ENCODE results near the gene PHF14.

PHF14 gene

GRCh38 chr7:11170863-11171568, 197.3 kb downstream of the PHF14 start:
- no peak overlapping the region for H3K27ac ChIP-seq (ENCODE audit: low read depth in 2 of 2, low read length in 2 of 2)
- no peak overlapping the region for H3K9ac ChIP-seq (ENCODE audit: low read depth in 1 of 2, low read length in 2 of 2)
- H3K4me1 ChIP-seq (ENCODE audit: control insufficient read depth in 2 of 2, insufficient read depth in 2 of 2, low read length in 2 of 2), result no peaks in the 10 kb centered on the region

GRCh38 chr7:11171569-11172192, 198.0 kb downstream of the PHF14 start:
- H3K4me1 ChIP-seq (ENCODE audit: control insufficient read depth in 2 of 2, insufficient read depth in 2 of 2, low read length in 2 of 2), result no peaks in the 10 kb centered on the region
- H3K27ac ChIP-seq (ENCODE audit: low read depth in 2 of 2, low read length in 2 of 2), result no peak overlapping the region
- no peak overlapping the region for H3K9ac ChIP-seq (ENCODE audit: low read depth in 1 of 2, low read length in 2 of 2)
- no peaks in the 10 kb centered on the region for H3K27me3 ChIP-seq (ENCODE audit: control insufficient read depth in 2 of 2, insufficient read depth in 2 of 2, low read length in 2 of 2)
- H3K4me3 ChIP-seq (ENCODE audit: low read length in 2 of 2), result no peak overlapping the region
- no peaks in the 10 kb centered on the region for H3K36me3 ChIP-seq (ENCODE audit: control insufficient read depth in 2 of 2, insufficient read depth in 2 of 2, low read length in 2 of 2)
- H3K9me3 ChIP-seq (ENCODE audit: control insufficient read depth in 2 of 2, low read length in 2 of 2), result no peaks in the 10 kb centered on the region

More at GRCh38 chr7:11170863-11171568, 197.3 kb downstream of the PHF14 start:
- Histone ChIP-seq H3K27me3 (ENCODE audit: control insufficient read depth in 2 of 2, insufficient read depth in 2 of 2, low read length in 2 of 2) (no peaks in the 10 kb centered on the region), H3K36me3 (ENCODE audit: control insufficient read depth in 2 of 2, insufficient read depth in 2 of 2, low read length in 2 of 2) (no peaks in the 10 kb centered on the region), H3K9me3 (ENCODE audit: control insufficient read depth in 2 of 2, low read length in 2 of 2) (no peaks in the 10 kb centered on the region), H3K4me3 (ENCODE audit: low read length in 2 of 2) (no peak overlapping the region)

GRCh38 chr7:11172835-11173234, 199.2 kb downstream of the PHF14 start:
- Histone ChIP-seq H3K27ac (ENCODE audit: low read depth in 2 of 2, low read length in 2 of 2) (no peak overlapping the region), H3K27me3 (ENCODE audit: control insufficient read depth in 2 of 2, insufficient read depth in 2 of 2, low read length in 2 of 2) (no peaks in the 10 kb centered on the region), H3K9ac (ENCODE audit: low read depth in 1 of 2, low read length in 2 of 2) (no peak overlapping the region), H3K4me3 (ENCODE audit: low read length in 2 of 2) (no peak overlapping the region), H3K36me3 (ENCODE audit: control insufficient read depth in 2 of 2, insufficient read depth in 2 of 2, low read length in 2 of 2) (no peaks in the 10 kb centered on the region), H3K9me3 (ENCODE audit: control insufficient read depth in 2 of 2, low read length in 2 of 2) (no peaks in the 10 kb centered on the region), H3K4me1 (ENCODE audit: control insufficient read depth in 2 of 2, insufficient read depth in 2 of 2, low read length in 2 of 2) (no peaks in the 10 kb centered on the region)

GRCh38 chr7:11175371-11175770, 201.7 kb downstream of the PHF14 start:
- H3K27ac ChIP-seq (ENCODE audit: low read depth in 2 of 2, low read length in 2 of 2), result no peak overlapping the region
- H3K9me3 ChIP-seq (ENCODE audit: control insufficient read depth in 2 of 2, low read length in 2 of 2), result no peaks in the 10 kb centered on the region
- H3K36me3 ChIP-seq (ENCODE audit: control insufficient read depth in 2 of 2, insufficient read depth in 2 of 2, low read length in 2 of 2), result no peaks in the 10 kb centered on the region
- no peaks in the 10 kb centered on the region for H3K27me3 ChIP-seq (ENCODE audit: control insufficient read depth in 2 of 2, insufficient read depth in 2 of 2, low read length in 2 of 2)
- H3K9ac ChIP-seq (ENCODE audit: low read depth in 1 of 2, low read length in 2 of 2), result no peak overlapping the region
- no peaks in the 10 kb centered on the region for H3K4me1 ChIP-seq (ENCODE audit: control insufficient read depth in 2 of 2, insufficient read depth in 2 of 2, low read length in 2 of 2)
- H3K4me3 ChIP-seq (ENCODE audit: low read length in 2 of 2), result no peak overlapping the region

GRCh38 chr7:11175887-11176286, 202.2 kb downstream of the PHF14 start:
- no peaks in the 10 kb centered on the region for H3K27me3 ChIP-seq (ENCODE audit: control insufficient read depth in 2 of 2, insufficient read depth in 2 of 2, low read length in 2 of 2)
- no peak overlapping the region for H3K4me3 ChIP-seq (ENCODE audit: low read length in 2 of 2)
- no peaks in the 10 kb centered on the region for H3K9me3 ChIP-seq (ENCODE audit: control insufficient read depth in 2 of 2, low read length in 2 of 2)

GRCh38 chr7:11176985-11177555, 203.4 kb downstream of the PHF14 start:
- Histone ChIP-seq H3K4me3 (ENCODE audit: low read length in 2 of 2) (no peak overlapping the region), H3K27ac (ENCODE audit: low read depth in 2 of 2, low read length in 2 of 2) (no peak overlapping the region), H3K9me3 (ENCODE audit: control insufficient read depth in 2 of 2, low read length in 2 of 2) (no peaks in the 10 kb centered on the region), H3K4me1 (ENCODE audit: control insufficient read depth in 2 of 2, insufficient read depth in 2 of 2, low read length in 2 of 2) (no peaks in the 10 kb centered on the region), H3K36me3 (ENCODE audit: control insufficient read depth in 2 of 2, insufficient read depth in 2 of 2, low read length in 2 of 2) (no peaks in the 10 kb centered on the region), H3K9ac (ENCODE audit: low read depth in 1 of 2, low read length in 2 of 2) (no peak overlapping the region), H3K27me3 (ENCODE audit: control insufficient read depth in 2 of 2, insufficient read depth in 2 of 2, low read length in 2 of 2) (no peaks in the 10 kb centered on the region)

More at GRCh38 chr7:11175887-11176286, 202.2 kb downstream of the PHF14 start:
- H3K4me1 ChIP-seq (ENCODE audit: control insufficient read depth in 2 of 2, insufficient read depth in 2 of 2, low read length in 2 of 2), result no peaks in the 10 kb centered on the region
- H3K9ac ChIP-seq (ENCODE audit: low read depth in 1 of 2, low read length in 2 of 2), result no peak overlapping the region
- H3K36me3 ChIP-seq (ENCODE audit: control insufficient read depth in 2 of 2, insufficient read depth in 2 of 2, low read length in 2 of 2), result no peaks in the 10 kb centered on the region
- H3K27ac ChIP-seq (ENCODE audit: low read depth in 2 of 2, low read length in 2 of 2), result no peak overlapping the region

- H3K27me3 ChIP-seq (ENCODE audit: control insufficient read depth in 2 of 2, insufficient read depth in 2 of 2, low read length in 2 of 2), result no peaks in the 10 kb centered on the region
- no peaks in the 10 kb centered on the region for H3K4me1 ChIP-seq (ENCODE audit: control insufficient read depth in 2 of 2, insufficient read depth in 2 of 2, low read length in 2 of 2)
- H3K4me3 ChIP-seq (ENCODE audit: low read length in 2 of 2), result no peak overlapping the region
- no peak overlapping the region for H3K9ac ChIP-seq (ENCODE audit: low read depth in 1 of 2, low read length in 2 of 2)
- no peak overlapping the region for H3K27ac ChIP-seq (ENCODE audit: low read depth in 2 of 2, low read length in 2 of 2)
- no peaks in the 10 kb centered on the region for H3K36me3 ChIP-seq (ENCODE audit: control insufficient read depth in 2 of 2, insufficient read depth in 2 of 2, low read length in 2 of 2)
- no peaks in the 10 kb centered on the region for H3K9me3 ChIP-seq (ENCODE audit: control insufficient read depth in 2 of 2, low read length in 2 of 2)
Observed at GRCh38 chr7:11177793-11178192, 204.1 kb downstream of the PHF14 start.

GRCh38 chr7:11181590-11181989, 207.9 kb downstream of the PHF14 start:
- Histone ChIP-seq H3K9ac (ENCODE audit: low read depth in 1 of 2, low read length in 2 of 2) (no peak overlapping the region), H3K27me3 (ENCODE audit: control insufficient read depth in 2 of 2, insufficient read depth in 2 of 2, low read length in 2 of 2) (no peaks in the 10 kb centered on the region), H3K36me3 (ENCODE audit: control insufficient read depth in 2 of 2, insufficient read depth in 2 of 2, low read length in 2 of 2) (no peaks in the 10 kb centered on the region), H3K4me1 (ENCODE audit: control insufficient read depth in 2 of 2, insufficient read depth in 2 of 2, low read length in 2 of 2) (no peaks in the 10 kb centered on the region), H3K27ac (ENCODE audit: low read depth in 2 of 2, low read length in 2 of 2) (no peak overlapping the region), H3K9me3 (ENCODE audit: control insufficient read depth in 2 of 2, low read length in 2 of 2) (no peaks in the 10 kb centered on the region), H3K4me3 (ENCODE audit: low read length in 2 of 2) (no peak overlapping the region)

- Histone ChIP-seq H3K27ac (ENCODE audit: low read depth in 2 of 2, low read length in 2 of 2) (no peak overlapping the region), H3K4me3 (ENCODE audit: low read length in 2 of 2) (no peak overlapping the region), H3K9ac (ENCODE audit: low read depth in 1 of 2, low read length in 2 of 2) (no peak overlapping the region), H3K4me1 (ENCODE audit: control insufficient read depth in 2 of 2, insufficient read depth in 2 of 2, low read length in 2 of 2) (no peaks in the 10 kb centered on the region), H3K9me3 (ENCODE audit: control insufficient read depth in 2 of 2, low read length in 2 of 2) (no peaks in the 10 kb centered on the region), H3K27me3 (ENCODE audit: control insufficient read depth in 2 of 2, insufficient read depth in 2 of 2, low read length in 2 of 2) (no peaks in the 10 kb centered on the region), H3K36me3 (ENCODE audit: control insufficient read depth in 2 of 2, insufficient read depth in 2 of 2, low read length in 2 of 2) (no peaks in the 10 kb centered on the region)
Observed at GRCh38 chr7:11182736-11183135, 209.1 kb downstream of the PHF14 start.

- no peak overlapping the region for H3K4me3 ChIP-seq (ENCODE audit: low read length in 2 of 2)
- no peaks in the 10 kb centered on the region for H3K9me3 ChIP-seq (ENCODE audit: control insufficient read depth in 2 of 2, low read length in 2 of 2)
- no peak overlapping the region for H3K9ac ChIP-seq (ENCODE audit: low read depth in 1 of 2, low read length in 2 of 2)
- no peaks in the 10 kb centered on the region for H3K27me3 ChIP-seq (ENCODE audit: control insufficient read depth in 2 of 2, insufficient read depth in 2 of 2, low read length in 2 of 2)
- no peaks in the 10 kb centered on the region for H3K4me1 ChIP-seq (ENCODE audit: control insufficient read depth in 2 of 2, insufficient read depth in 2 of 2, low read length in 2 of 2)
- H3K27ac ChIP-seq (ENCODE audit: low read depth in 2 of 2, low read length in 2 of 2), result no peak overlapping the region
- no peaks in the 10 kb centered on the region for H3K36me3 ChIP-seq (ENCODE audit: control insufficient read depth in 2 of 2, insufficient read depth in 2 of 2, low read length in 2 of 2)
Observed at GRCh38 chr7:11185179-11185815, 211.6 kb downstream of the PHF14 start.

Data from mucosa of rectum (tissue), 2 donors.